Uterus (tissue), 4 donors: Measurements from ENCODE around the gene RECQL5. TPM values are rescaled to one million over a fixed set of nuclear protein-coding genes. Genes with fewer than 3 reads are reported as not detected.

ENCODE experiments used
- DNase-seq, 2 donors: peaks; one replicate each; pipeline ENCODE4 v3.0.0-alpha.2; 2019 to 2020
- H3K27ac ChIP-seq, 2 donors: fragments of 200-600 bp; sonication (generic); 1 replicate in 1 of 2; 2 replicates in 1 of 2; pipeline ENCODE4 v1.5.1; 2016 to 2018
- H3K27me3 ChIP-seq, 2 donors: fragments of 200-600 bp; sonication (generic); one replicate each; pipeline ENCODE4 v1.5.1; 2018 to 2019; ENCODE audit warnings: control low read depth in 1 of 2
- H3K36me3 ChIP-seq, 2 donors: fragments of 200-600 bp; sonication (generic); one replicate each; pipeline ENCODE4 v1.5.1; 2019; ENCODE audit warnings: control low read depth in 1 of 2
- H3K4me1 ChIP-seq, 2 donors: fragments of 200-600 bp; sonication (generic); one replicate each; pipeline ENCODE4 v1.5.1; 2018 to 2019; ENCODE audit warnings: control low read depth in 1 of 2
- H3K4me3 ChIP-seq, 2 donors: fragments of 200-600 bp; sonication (generic); 1 replicate in 1 of 2; 2 replicates in 1 of 2; pipeline ENCODE4 v1.5.1; 2018 to 2019; ENCODE audit warnings: mild to moderate bottlenecking in 1 of 2
- H3K9me3 ChIP-seq, 2 donors: fragments of 200-600 bp; sonication (generic); one replicate each; pipeline ENCODE4 v1.5.1; 2019; ENCODE audit warnings: control low read depth in 1 of 2
- CTCF ChIP-seq, 4 experiments: fragments of 200-600 bp in 2 of 4; fragments of 450-650 bp in 2 of 4; sonication (generic) in 2 of 4; IDR thresholded peaks; one replicate each; pipeline ENCODE4 v1.5.1; 2016 to 2019; ENCODE audit warnings: antibody characterized with exemption in 4 of 4, mild to moderate bottlenecking in 2 of 4, moderate library complexity in 1 of 4
- POLR2A ChIP-seq, 2 donors: fragments of 450-650 bp; IDR thresholded peaks; one replicate each; pipeline ENCODE4 v1.6.1; 2016; ENCODE audit warnings: antibody characterized with exemption in 2 of 2, mild to moderate bottlenecking in 1 of 2, moderate library complexity in 1 of 2
- intact Hi-C: fragments of 100-400 bp; cut with DNase I; formaldehyde crosslinking; loops from one replicate; pipeline ENCODE4 v1.15.1; 2023; ENCODE audit warnings: low total_unique reads
- total RNA-seq, 4 donors: library from RNA; depleted of rRNA in 3 of 4; stranded (reverse); fragments of >200 nt in 3 of 4; gene quantifications; one replicate each; pipeline versions ENCODE4 v1.1.0 to v1.2.4, GENCODE V29; 2014 to 2023
- donor health status: DM: yes; HTN: yes; CAD: no.

RECQL5 gene
- total RNA-seq, 4 donors from 2014 or later, result 0.59 to 22.7 (median 11.9) TPM

DNA sequence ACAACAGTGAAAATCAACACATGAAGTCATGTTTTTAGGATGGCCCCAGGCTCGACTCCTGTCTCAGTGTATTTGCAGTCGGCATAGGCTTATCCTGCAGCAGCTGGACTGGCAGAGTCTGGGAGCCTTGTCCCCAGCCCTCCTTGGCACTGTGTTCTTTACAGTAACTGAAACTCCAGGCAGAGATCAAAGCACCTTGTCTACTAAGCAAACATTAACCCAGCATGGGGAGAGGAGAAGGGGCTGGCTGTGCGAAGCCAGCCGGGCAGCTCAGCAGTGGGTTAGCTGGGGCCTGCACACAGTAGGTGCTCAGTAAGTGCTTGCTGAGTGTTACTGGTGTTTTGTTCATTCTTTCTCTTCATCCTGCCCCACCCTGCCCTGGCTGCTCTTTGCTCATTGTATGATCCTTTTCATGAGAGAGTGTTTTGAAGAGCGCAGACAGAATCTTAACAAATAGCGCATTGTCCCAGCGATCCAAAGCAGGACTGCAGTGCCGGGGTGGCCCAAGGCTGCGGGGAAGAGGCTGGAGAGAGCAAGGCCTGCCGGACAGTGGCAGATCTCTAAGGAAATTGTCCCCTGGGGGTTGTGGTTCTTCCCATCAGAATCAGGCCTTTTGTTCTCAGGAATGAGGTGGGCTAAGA, 30.8 kb upstream of the RECQL5 start:
- Histone ChIP-seq H3K27ac (no peak overlapping the region), H3K36me3 (no peaks in the 10 kb centered on the region), H3K4me1 (peaks cover 0 to 7% of the 10 kb centered on the region in 2 donors), H3K4me3 (no peak overlapping the region), H3K27me3 (no peaks in the 10 kb centered on the region), H3K9me3 (no peaks in the 10 kb centered on the region)
- TF ChIP-seq CTCF (IDR thresholded peaks at IDR 0.05) (no peak), POLR2A (IDR thresholded peaks at IDR 0.05) (no peak)
- DNase-seq, result no peak
- intact Hi-C loops, result no loop called here

DNA sequence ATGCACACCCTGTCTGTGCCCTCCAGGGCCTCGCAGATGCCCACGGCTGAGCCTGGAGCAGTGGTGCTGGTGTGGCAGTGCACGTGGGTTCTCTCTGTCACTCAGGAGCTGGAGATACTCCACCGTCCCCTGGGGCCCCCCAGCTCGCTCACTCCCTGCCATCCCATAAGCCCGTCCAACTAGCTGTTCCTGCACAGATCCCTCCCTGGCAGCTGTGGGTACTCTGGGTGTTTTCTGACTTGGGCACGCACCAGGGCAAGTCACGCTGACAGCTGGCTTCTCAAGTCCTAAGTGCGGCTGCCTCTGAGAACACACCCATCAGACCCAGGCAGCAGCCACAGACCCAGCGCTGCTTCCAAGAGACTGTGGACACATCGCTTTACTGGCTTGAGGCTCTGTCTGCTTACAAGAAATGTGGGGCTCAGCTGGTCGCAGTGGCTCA, 28.9 kb upstream of the RECQL5 start:
- Histone ChIP-seq H3K36me3 (no peaks in the 10 kb centered on the region), H3K27me3 (no peaks in the 10 kb centered on the region)
- intact Hi-C loops, result no loop called here

GRCh38 chr17:75695141-75695829, 28.3 kb upstream of the RECQL5 start:
- no peak for DNase-seq
- Histone ChIP-seq H3K36me3 (no peaks in the 10 kb centered on the region), H3K27ac (no peak overlapping the region)

More for the DNA sequence above, 28.9 kb upstream of the RECQL5 start:
- TF ChIP-seq CTCF (IDR thresholded peaks at IDR 0.05) (no peak), POLR2A (IDR thresholded peaks at IDR 0.05) (no peak)
- Histone ChIP-seq H3K9me3 (no peaks in the 10 kb centered on the region), H3K27ac (no peak overlapping the region), H3K4me3 (no peak overlapping the region), H3K4me1 (peaks cover 0 to 7% of the 10 kb centered on the region in 2 donors)
- no peak for DNase-seq

GRCh38 chr17:75694536-75694935, 27.6 kb upstream of the RECQL5 start:
- intact Hi-C loops, result no loop called here
- no peak overlapping the region for H3K4me3 ChIP-seq
- no peaks in the 10 kb centered on the region for H3K9me3 ChIP-seq
- no peak for DNase-seq
- peaks cover 0 to 7% of the 10 kb centered on the region in 2 donors for H3K4me1 ChIP-seq
- no peaks in the 10 kb centered on the region for H3K27me3 ChIP-seq
- H3K27ac ChIP-seq, result peak overlapping the region in 1 of 2 donors; percentile 47
- no peaks in the 10 kb centered on the region for H3K36me3 ChIP-seq
- TF ChIP-seq POLR2A (IDR thresholded peaks at IDR 0.05) (no peak), CTCF (IDR thresholded peaks at IDR 0.05) (no peak)

More at GRCh38 chr17:75695141-75695829, 28.3 kb upstream of the RECQL5 start:
- intact Hi-C loops, result no loop called here
- H3K9me3 ChIP-seq, result no peaks in the 10 kb centered on the region
- TF ChIP-seq POLR2A (IDR thresholded peaks at IDR 0.05) (no peak), CTCF (IDR thresholded peaks at IDR 0.05) (no peak)
- peaks cover 0 to 7% of the 10 kb centered on the region in 2 donors for H3K4me1 ChIP-seq
- H3K27me3 ChIP-seq, result no peaks in the 10 kb centered on the region
- no peak overlapping the region for H3K4me3 ChIP-seq
